GM12878 (cell line): ENCODE measurements around the gene DUSP12.

ENCODE experiments used
- CTCF ChIP-seq, 3 experiments: IDR thresholded peaks in 2 of 3; conservative IDR thresholded peaks in 1 of 3; 2 replicates each; pipeline ENCODE4 v1.5.1; 2011; ENCODE audit warnings: low read depth in 3 of 3, low read length in 3 of 3, mild to moderate bottlenecking in 3 of 3, control low read depth in 2 of 3, moderate library complexity in 2 of 3, inconsistent platforms in 1 of 3, mixed read lengths in 1 of 3; ENCODE audit not compliant: control insufficient read depth in 2 of 3, insufficient read depth in 1 of 3; ENCODE audit errors: extremely low read depth in 1 of 3
- ESRRA ChIP-seq: IDR thresholded peaks from 2 replicates; pipeline ENCODE4 v1.6.1; 2012; ENCODE audit warnings: mild to moderate bottlenecking, low read length, improper control_type of control experiment
- FOS ChIP-seq: IDR thresholded peaks from 3 replicates; pipeline ENCODE4 v1.6.1; 2011; ENCODE audit warnings: borderline replicate concordance; ENCODE audit not compliant: insufficient read length; ENCODE audit errors: extremely low read depth
- NBN ChIP-seq: fragments of 450-650 bp; IDR thresholded peaks from 2 replicates; pipeline ENCODE4 v1.6.1; 2016
- POLR2A ChIP-seq: IDR thresholded peaks from 2 replicates; pipeline ENCODE4 v1.6.1; 2011; ENCODE audit warnings: low read depth, mild to moderate bottlenecking, low read length
- RFX5 ChIP-seq: IDR thresholded peaks from 2 replicates; pipeline ENCODE4 v1.6.1; 2011; ENCODE audit warnings: low read depth, low read length, improper control_type of control experiment
- SIX5 ChIP-seq: IDR thresholded peaks from 2 replicates; pipeline ENCODE4 v1.6.1; 2011; ENCODE audit warnings: mild to moderate bottlenecking, low read depth, low read length, moderate library complexity; ENCODE audit not compliant: severe bottlenecking
- SUZ12 ChIP-seq: fragments of 200-600 bp; sonication (generic); IDR thresholded peaks from one replicate; pipeline ENCODE4 v1.6.1; 2018; ENCODE audit warnings: antibody characterized with exemption, mild to moderate bottlenecking; ENCODE audit not compliant: unreplicated experiment
- WRNIP1 ChIP-seq: IDR thresholded peaks from 2 replicates; pipeline ENCODE4 v1.6.1; 2011; ENCODE audit warnings: low read depth, low read length, improper control_type of control experiment, borderline replicate concordance
- YY1 ChIP-seq: IDR thresholded peaks from 2 replicates; pipeline ENCODE4 v1.6.1; 2011; ENCODE audit warnings: low read depth, mild to moderate bottlenecking, low read length
- TF ChIP-seq, protein P1 (sequence below): fragments of 450-650 bp; IDR thresholded peaks from 2 replicates; pipeline ENCODE4 v1.6.1; 2017; ENCODE audit warnings: antibody characterized with exemption, mild to moderate bottlenecking, moderate library complexity
- TF ChIP-seq, protein P2 (sequence below): fragments of 150-350 bp; IDR thresholded peaks from 2 replicates; pipeline ENCODE4 v1.6.1; 2016; ENCODE audit warnings: low read depth, low read length
- TF ChIP-seq, protein P3 (sequence below): IDR thresholded peaks from 2 replicates; pipeline ENCODE4 v1.6.1; 2011; ENCODE audit warnings: low read depth, mild to moderate bottlenecking, low read length, moderate library complexity, borderline replicate concordance; ENCODE audit errors: extremely low read depth
- TF ChIP-seq, protein P4 (sequence below): IDR thresholded peaks from 2 replicates; pipeline ENCODE4 v1.6.1; 2011; ENCODE audit warnings: low read depth, low read length, improper control_type of control experiment, borderline replicate concordance

GRCh38 chr1:161782886-161783285 lies 33.3 kb downstream of the DUSP12 start:
- TF ChIP-seq CTCF (IDR thresholded peaks at IDR 0.05 in 2 of 3, conservative IDR thresholded peaks at IDR 0.05 in 1 of 3; ENCODE audit: control insufficient read depth in 2 of 3, extremely low read depth in 1 of 3, insufficient read depth in 1 of 3, low read depth in 3 of 3, low read length in 3 of 3) (no peak), RFX5 (no peak), WRNIP1 (no peak), SUZ12 (no peak), FOS (no peak), ESRRA (no peak), SIX5 (no peak), NBN (no peak), POLR2A (no peak), YY1 (no peak)
- TF ChIP-seq, protein P1, sequence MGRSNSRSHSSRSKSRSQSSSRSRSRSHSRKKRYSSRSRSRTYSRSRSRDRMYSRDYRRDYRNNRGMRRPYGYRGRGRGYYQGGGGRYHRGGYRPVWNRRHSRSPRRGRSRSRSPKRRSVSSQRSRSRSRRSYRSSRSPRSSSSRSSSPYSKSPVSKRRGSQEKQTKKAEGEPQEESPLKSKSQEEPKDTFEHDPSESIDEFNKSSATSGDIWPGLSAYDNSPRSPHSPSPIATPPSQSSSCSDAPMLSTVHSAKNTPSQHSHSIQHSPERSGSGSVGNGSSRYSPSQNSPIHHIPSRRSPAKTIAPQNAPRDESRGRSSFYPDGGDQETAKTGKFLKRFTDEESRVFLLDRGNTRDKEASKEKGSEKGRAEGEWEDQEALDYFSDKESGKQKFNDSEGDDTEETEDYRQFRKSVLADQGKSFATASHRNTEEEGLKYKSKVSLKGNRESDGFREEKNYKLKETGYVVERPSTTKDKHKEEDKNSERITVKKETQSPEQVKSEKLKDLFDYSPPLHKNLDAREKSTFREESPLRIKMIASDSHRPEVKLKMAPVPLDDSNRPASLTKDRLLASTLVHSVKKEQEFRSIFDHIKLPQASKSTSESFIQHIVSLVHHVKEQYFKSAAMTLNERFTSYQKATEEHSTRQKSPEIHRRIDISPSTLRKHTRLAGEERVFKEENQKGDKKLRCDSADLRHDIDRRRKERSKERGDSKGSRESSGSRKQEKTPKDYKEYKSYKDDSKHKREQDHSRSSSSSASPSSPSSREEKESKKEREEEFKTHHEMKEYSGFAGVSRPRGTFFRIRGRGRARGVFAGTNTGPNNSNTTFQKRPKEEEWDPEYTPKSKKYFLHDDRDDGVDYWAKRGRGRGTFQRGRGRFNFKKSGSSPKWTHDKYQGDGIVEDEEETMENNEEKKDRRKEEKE = no peak
- TF ChIP-seq, protein P2, sequence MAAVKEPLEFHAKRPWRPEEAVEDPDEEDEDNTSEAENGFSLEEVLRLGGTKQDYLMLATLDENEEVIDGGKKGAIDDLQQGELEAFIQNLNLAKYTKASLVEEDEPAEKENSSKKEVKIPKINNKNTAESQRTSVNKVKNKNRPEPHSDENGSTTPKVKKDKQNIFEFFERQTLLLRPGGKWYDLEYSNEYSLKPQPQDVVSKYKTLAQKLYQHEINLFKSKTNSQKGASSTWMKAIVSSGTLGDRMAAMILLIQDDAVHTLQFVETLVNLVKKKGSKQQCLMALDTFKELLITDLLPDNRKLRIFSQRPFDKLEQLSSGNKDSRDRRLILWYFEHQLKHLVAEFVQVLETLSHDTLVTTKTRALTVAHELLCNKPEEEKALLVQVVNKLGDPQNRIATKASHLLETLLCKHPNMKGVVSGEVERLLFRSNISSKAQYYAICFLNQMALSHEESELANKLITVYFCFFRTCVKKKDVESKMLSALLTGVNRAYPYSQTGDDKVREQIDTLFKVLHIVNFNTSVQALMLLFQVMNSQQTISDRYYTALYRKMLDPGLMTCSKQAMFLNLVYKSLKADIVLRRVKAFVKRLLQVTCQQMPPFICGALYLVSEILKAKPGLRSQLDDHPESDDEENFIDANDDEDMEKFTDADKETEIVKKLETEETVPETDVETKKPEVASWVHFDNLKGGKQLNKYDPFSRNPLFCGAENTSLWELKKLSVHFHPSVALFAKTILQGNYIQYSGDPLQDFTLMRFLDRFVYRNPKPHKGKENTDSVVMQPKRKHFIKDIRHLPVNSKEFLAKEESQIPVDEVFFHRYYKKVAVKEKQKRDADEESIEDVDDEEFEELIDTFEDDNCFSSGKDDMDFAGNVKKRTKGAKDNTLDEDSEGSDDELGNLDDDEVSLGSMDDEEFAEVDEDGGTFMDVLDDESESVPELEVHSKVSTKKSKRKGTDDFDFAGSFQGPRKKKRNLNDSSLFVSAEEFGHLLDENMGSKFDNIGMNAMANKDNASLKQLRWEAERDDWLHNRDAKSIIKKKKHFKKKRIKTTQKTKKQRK = no peak
- TF ChIP-seq, protein P3, sequence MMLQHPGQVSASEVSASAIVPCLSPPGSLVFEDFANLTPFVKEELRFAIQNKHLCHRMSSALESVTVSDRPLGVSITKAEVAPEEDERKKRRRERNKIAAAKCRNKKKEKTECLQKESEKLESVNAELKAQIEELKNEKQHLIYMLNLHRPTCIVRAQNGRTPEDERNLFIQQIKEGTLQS = no peak
- TF ChIP-seq, protein P4, sequence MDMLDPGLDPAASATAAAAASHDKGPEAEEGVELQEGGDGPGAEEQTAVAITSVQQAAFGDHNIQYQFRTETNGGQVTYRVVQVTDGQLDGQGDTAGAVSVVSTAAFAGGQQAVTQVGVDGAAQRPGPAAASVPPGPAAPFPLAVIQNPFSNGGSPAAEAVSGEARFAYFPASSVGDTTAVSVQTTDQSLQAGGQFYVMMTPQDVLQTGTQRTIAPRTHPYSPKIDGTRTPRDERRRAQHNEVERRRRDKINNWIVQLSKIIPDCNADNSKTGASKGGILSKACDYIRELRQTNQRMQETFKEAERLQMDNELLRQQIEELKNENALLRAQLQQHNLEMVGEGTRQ = no peak
